ENCODE data around the gene KLHL18.
A peak's percentile ranks its signal among the peaks of the same experiment; 100 is the strongest.
"Not testable (repeated sequence)": the region's sequence is repeated elsewhere in the genome, so short reads cannot be mapped to it uniquely, and the experiment has no call there.

Gene KLHL18

GRCh38 chr3:47280519-47280918, 2.2 kb upstream of the KLHL18 start:
- no peak overlapping the region for H3K27ac Mint-ChIP-seq
- H3K27me3 Mint-ChIP-seq (ENCODE audit: low read depth), result no peaks in the 10 kb centered on the region
- peaks cover 17% of the 10 kb centered on the region for H3K4me1 Mint-ChIP-seq
- no peaks in the 10 kb centered on the region for H3K9me3 Mint-ChIP-seq
- peak overlapping the region in 2 of 3 experiments; percentile 3 to 70 for H3K4me3 Mint-ChIP-seq
- no peak for TF ChIP-seq CTCF (IDR thresholded peaks at IDR 0.05; ENCODE audit: unreplicated experiment in 3 of 3)
- peaks cover 1% of the 10 kb centered on the region for H3K36me3 Mint-ChIP-seq (ENCODE audit: low read depth)

- no peaks in the 10 kb centered on the region for H3K9me3 Mint-ChIP-seq
- peaks cover 7% of the 10 kb centered on the region for H3K36me3 Mint-ChIP-seq (ENCODE audit: low read depth)
- H3K27ac Mint-ChIP-seq, result peak overlapping the region; percentile 97 to 98 (median 97)
- H3K27me3 Mint-ChIP-seq (ENCODE audit: low read depth), result no peaks in the 10 kb centered on the region
- H3K4me3 Mint-ChIP-seq, result peak overlapping the region; percentile 98 to 99 (median 99)
- no peak for TF ChIP-seq CTCF (IDR thresholded peaks at IDR 0.05; ENCODE audit: unreplicated experiment in 3 of 3)
- H3K4me1 Mint-ChIP-seq, result peaks cover 17% of the 10 kb centered on the region
These were observed 421 bp downstream of the KLHL18 start for GRCh38 chr3:47283193-47283537.

GRCh38 chr3:47283591-47284364, 1.0 kb downstream of the KLHL18 start:
- Mint-ChIP-seq H3K27me3 (ENCODE audit: low read depth) (no peaks in the 10 kb centered on the region), H3K36me3 (ENCODE audit: low read depth) (peaks cover 12% of the 10 kb centered on the region), H3K4me1 (peaks cover 17% of the 10 kb centered on the region), H3K9me3 (no peaks in the 10 kb centered on the region), H3K27ac (peak overlapping the region; percentile 97 to 98 (median 97)), H3K4me3 (peak overlapping the region; percentile 98 to 99 (median 99))
- TF ChIP-seq CTCF (IDR thresholded peaks at IDR 0.05; ENCODE audit: unreplicated experiment in 3 of 3), result no peak

GRCh38 chr3:47288966-47289910, 6.5 kb downstream of the KLHL18 start:
- no peak overlapping the region for H3K27ac Mint-ChIP-seq
- no peaks in the 10 kb centered on the region for H3K27me3 Mint-ChIP-seq (ENCODE audit: low read depth)
- TF ChIP-seq CTCF (IDR thresholded peaks at IDR 0.05; ENCODE audit: unreplicated experiment in 3 of 3), result no peak
- peaks cover 6% of the 10 kb centered on the region for H3K4me1 Mint-ChIP-seq
- H3K4me3 Mint-ChIP-seq, result no peak overlapping the region
- peaks cover 27% of the 10 kb centered on the region for H3K36me3 Mint-ChIP-seq (ENCODE audit: low read depth)
- no peaks in the 10 kb centered on the region for H3K9me3 Mint-ChIP-seq

GRCh38 chr3:47291158-47291753, 8.5 kb downstream of the KLHL18 start:
- H3K36me3 Mint-ChIP-seq (ENCODE audit: low read depth), result peaks cover 27% of the 10 kb centered on the region
- no peaks in the 10 kb centered on the region for H3K27me3 Mint-ChIP-seq (ENCODE audit: low read depth)
- no peak for TF ChIP-seq CTCF (IDR thresholded peaks at IDR 0.05; ENCODE audit: unreplicated experiment in 3 of 3)
- no peaks in the 10 kb centered on the region for H3K9me3 Mint-ChIP-seq
- H3K27ac Mint-ChIP-seq, result no peak overlapping the region
- no peaks in the 10 kb centered on the region for H3K4me1 Mint-ChIP-seq
- no peak overlapping the region for H3K4me3 Mint-ChIP-seq

GRCh38 chr3:47291754-47292420, 9.1 kb downstream of the KLHL18 start:
- not testable (repeated sequence) for H3K4me3 Mint-ChIP-seq; H3K27me3 Mint-ChIP-seq (ENCODE audit: low read depth); H3K27ac Mint-ChIP-seq; H3K9me3 Mint-ChIP-seq; H3K4me1 Mint-ChIP-seq
- peaks cover 24% of the 10 kb centered on the region for H3K36me3 Mint-ChIP-seq (ENCODE audit: low read depth)
